A549 (cell line): Measurements from ENCODE around the gene AJUBA. TPM values are rescaled to one million over a fixed set of nuclear protein-coding genes. Genes with fewer than 3 reads are reported as not detected.

Experiments used
- ATAC-seq, 2 experiments: fragments of 200-7000 bp in 1 of 2; fragments of >200 bp in 1 of 2; cut with Nextera tagmentation in 1 of 2; cut with Tn5 transposase in 1 of 2; 3 replicates each; pipeline versions ENCODE4 v1.8.0 to v1.9.1; 2018 to 2020; ENCODE audit warnings: mild to moderate bottlenecking in 1 of 2, moderate library complexity in 1 of 2
- CTCF ChIA-PET: fragments of 300-600 bp; sonication (Branson Sonifier 250); formaldehyde crosslinking; extraction: SDS; loops from one replicate; lab custom pipeline; 2021; ENCODE audit warnings: antibody characterized with exemption, inconsistent platforms; lab: Yijun Ruan, JAX
- POLR2A ChIA-PET: fragments of 350-600 bp; formaldehyde crosslinking; extraction: SDS; loops from one replicate; lab custom pipeline; 2021; ENCODE audit warnings: antibody characterized with exemption, inconsistent platforms; lab: Yijun Ruan, JAX
- DNase-seq, 2 experiments: peaks; one replicate each; pipeline versions ENCODE4 v3.0.0 to v3.0.0-alpha.2; 2011 to 2016; ENCODE audit warnings: low read depth in 1 of 2, low spot score in 1 of 2
- FAIRE-seq: peaks from 2 replicates; lab custom pipeline; 2011; peaks lifted over from hg19 to GRCh38; lab: Jason Lieb, UNC
- H3K27ac ChIP-seq, 2 experiments: fragments of >200 bp; sonication (Bioruptor Twin); formaldehyde crosslinking; 3 replicates each; pipeline ENCODE4 v1.5.1; 2016 to 2017
- H3K4me1 ChIP-seq: fragments of >200 bp; sonication (Bioruptor Twin); formaldehyde crosslinking; 3 replicates; pipeline ENCODE4 v1.6.1; 2016
- H3K4me2 ChIP-seq: fragments of >200 bp; sonication (Bioruptor Twin); formaldehyde crosslinking; 3 replicates; pipeline ENCODE4 v1.6.1; 2016
- H3K4me3 ChIP-seq: fragments of >200 bp; sonication (Bioruptor Twin); formaldehyde crosslinking; 3 replicates; pipeline ENCODE4 v1.5.1; 2016
- H3K9me3 ChIP-seq: fragments of >200 bp; sonication (Bioruptor Twin); formaldehyde crosslinking; 3 replicates; pipeline ENCODE4 v1.6.1; 2016
- BCL3 ChIP-seq: fragments of >200 bp; sonication (Bioruptor Twin); formaldehyde crosslinking; IDR thresholded peaks from 3 replicates; pipeline ENCODE4 v1.6.1; 2016
- BHLHE40 ChIP-seq: IDR thresholded peaks from 2 replicates; pipeline ENCODE4 v1.6.1; 2012; ENCODE audit warnings: low read depth, low read length, inconsistent platforms
- CHD2 ChIP-seq: fragments of 150-350 bp; IDR thresholded peaks from 2 replicates; pipeline ENCODE4 v1.6.1; 2014; ENCODE audit warnings: low read length; ENCODE audit not compliant: partially characterized antibody
- EHF ChIP-seq: fragments of 250-450 bp; sonication (Bioruptor Pico); IDR thresholded peaks from 2 replicates; pipeline ENCODE4 v1.5.0; 2020; ENCODE audit warnings: mild to moderate bottlenecking
- ELK1 ChIP-seq: fragments of 150-350 bp; IDR thresholded peaks from 2 replicates; pipeline ENCODE4 v1.6.1; 2014; ENCODE audit warnings: low read depth, mild to moderate bottlenecking, low read length
- ESRRA ChIP-seq: fragments of 150-350 bp; IDR thresholded peaks from 2 replicates; pipeline ENCODE4 v1.6.1; 2014; ENCODE audit warnings: mild to moderate bottlenecking, low read length, borderline replicate concordance
- FOSL2 ChIP-seq, 2 experiments: fragments of 450-650 bp in 1 of 2; fragments of >200 bp in 1 of 2; sonication (Bioruptor Twin) in 1 of 2; formaldehyde crosslinking; IDR thresholded peaks; 2 replicates each; pipeline versions ENCODE4 v1.5.0 to v1.6.1; 2016 to 2020; ENCODE audit warnings: mild to moderate bottlenecking in 1 of 2, moderate library complexity in 1 of 2
- FOXS1 ChIP-seq: fragments of 250-450 bp; sonication (Bioruptor Pico); IDR thresholded peaks from 2 replicates; pipeline ENCODE4 v1.5.0; 2020; ENCODE audit warnings: mild to moderate bottlenecking, moderate library complexity
- GATA3 ChIP-seq: IDR thresholded peaks from 2 replicates; pipeline ENCODE4 v1.6.1; 2012; ENCODE audit warnings: borderline replicate concordance
- HDAC2 ChIP-seq: fragments of 200-600 bp; sonication (generic); IDR thresholded peaks from 2 replicates; pipeline ENCODE4 v1.6.1; 2016
- KDM1A ChIP-seq: fragments of 200-600 bp; sonication (generic); IDR thresholded peaks from 2 replicates; pipeline ENCODE4 v1.6.1; 2016; ENCODE audit warnings: low read depth, mild to moderate bottlenecking
- KDM5A ChIP-seq: fragments of 200-600 bp; sonication (generic); IDR thresholded peaks from 2 replicates; pipeline ENCODE4 v1.6.1; 2016; ENCODE audit warnings: antibody characterized with exemption, mild to moderate bottlenecking
- NR3C1 ChIP-seq: fragments of >200 bp; sonication (Bioruptor Twin); formaldehyde crosslinking; IDR thresholded peaks from 3 replicates; pipeline ENCODE4 v1.6.1; 2017
- PHF8 ChIP-seq: fragments of 200-600 bp; sonication (generic); IDR thresholded peaks from 2 replicates; pipeline ENCODE4 v1.6.1; 2016; ENCODE audit warnings: low read depth, mild to moderate bottlenecking, antibody characterized with exemption, moderate library complexity, borderline replicate concordance
- RCOR1 ChIP-seq: fragments of 150-350 bp; IDR thresholded peaks from 2 replicates; pipeline ENCODE4 v1.6.1; 2014; ENCODE audit warnings: antibody characterized with exemption, low read length, low read depth
- REST ChIP-seq: fragments of 200-600 bp; sonication (generic); IDR thresholded peaks from 2 replicates; pipeline ENCODE4 v1.6.1; 2016; ENCODE audit warnings: antibody characterized with exemption, mild to moderate bottlenecking, moderate library complexity
- SMC3 ChIP-seq: fragments of >200 bp; sonication (Bioruptor Twin); formaldehyde crosslinking; IDR thresholded peaks from 3 replicates; pipeline ENCODE4 v1.6.1; 2018; ENCODE audit warnings: inconsistent platforms
- SREBF2 ChIP-seq: fragments of 450-650 bp; IDR thresholded peaks from 2 replicates; pipeline ENCODE4 v1.6.1; 2014; ENCODE audit warnings: mild to moderate bottlenecking, moderate library complexity
- TP53 ChIP-seq: fragments of 250-450 bp; sonication (Bioruptor Pico); IDR thresholded peaks from 2 replicates; pipeline ENCODE4 v1.5.0; 2021; ENCODE audit warnings: mild to moderate bottlenecking, moderate library complexity
- ZC3H11A ChIP-seq: fragments of 450-650 bp; IDR thresholded peaks from 2 replicates; pipeline ENCODE4 v1.6.1; 2014; ENCODE audit warnings: antibody characterized with exemption, mild to moderate bottlenecking
- ZFP36 ChIP-seq: fragments of 450-650 bp; IDR thresholded peaks from 2 replicates; pipeline ENCODE4 v1.6.1; 2014; ENCODE audit warnings: borderline replicate concordance; ENCODE audit not compliant: partially characterized antibody
- whole genome bisulfite sequencing: methylation state at CpG from one replicate; pipeline ENCODE4 v1.1.6; 2017; ENCODE audit errors: missing lambda C conversion rate; 5-methylcytosine and 5-hydroxymethylcytosine counted together
- polyA plus RNA-seq, 4 experiments: library from polyadenylated mRNA; depleted of rRNA in 3 of 4; stranded (reverse); fragments of >200 nt; fragmentation: RNase III in 1 of 4; extraction: RNeasy Plus Mini Kit Qiagen cat#74134 plus additional on column Dnase treatment in 1 of 4; gene quantifications; 2 replicates in 3 of 4; 3 replicates in 1 of 4; pipeline ENCODE4 v1.2.3, GENCODE V29; 2011 to 2017

AJUBA gene
- polyA plus RNA-seq, 2 of the 4 experiments (the other 2 are of a cell fraction): 53.4 to 98.0 TPM

DNA sequence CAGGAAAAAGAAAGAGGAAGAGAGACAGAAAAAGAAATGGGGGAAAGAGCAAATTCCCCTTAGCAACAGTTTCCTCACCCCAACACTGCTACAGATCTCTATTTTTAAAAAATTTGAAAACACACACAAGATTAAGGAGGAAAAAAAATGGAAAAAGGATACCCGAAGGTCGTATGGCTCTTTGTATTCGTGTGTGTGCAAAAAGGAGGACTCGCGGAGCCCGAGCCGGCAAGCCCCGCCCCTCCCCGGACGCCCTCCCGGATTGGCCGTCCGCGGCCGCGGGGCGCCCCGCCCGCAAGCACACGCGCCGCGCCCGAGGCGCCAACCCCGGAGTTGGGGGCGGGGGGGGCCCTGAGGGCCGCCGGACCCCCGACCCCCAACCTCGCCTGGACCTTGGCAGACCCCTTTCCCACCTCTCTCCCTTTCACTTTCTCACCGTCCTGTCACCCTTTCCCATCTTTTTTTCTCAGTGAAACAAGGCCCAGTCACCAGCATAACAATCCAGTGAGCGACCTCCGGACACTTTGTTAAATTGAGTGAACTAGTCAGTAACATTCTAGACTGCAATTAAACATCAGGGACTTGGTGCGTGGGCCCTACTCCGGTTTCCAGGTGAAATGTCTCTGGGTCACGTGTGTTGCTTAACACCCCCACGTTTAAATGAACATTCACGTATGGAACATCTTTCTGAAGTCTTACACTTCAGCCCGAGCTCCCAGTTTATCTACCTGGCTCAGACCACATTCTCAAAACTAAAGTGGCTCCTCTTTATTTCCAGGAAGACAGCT is 27.8 kb upstream of the AJUBA start, which contains the start of gene C14orf93 (continued):
- TF ChIP-seq REST (no peak), ZFP36 (no peak), SMC3 (no peak), GATA3 (no peak), BHLHE40 (no peak), FOSL2 (IDR thresholded peaks at IDR 0.05) (no peak), FOSL2 (CRISPR knock-in tag; IDR thresholded peaks at IDR 0.05) (no peak), EHF (CRISPR knock-in tag) (no peak)
- TF ChIP-seq, all 56 proteins: peak for 10

DNA sequence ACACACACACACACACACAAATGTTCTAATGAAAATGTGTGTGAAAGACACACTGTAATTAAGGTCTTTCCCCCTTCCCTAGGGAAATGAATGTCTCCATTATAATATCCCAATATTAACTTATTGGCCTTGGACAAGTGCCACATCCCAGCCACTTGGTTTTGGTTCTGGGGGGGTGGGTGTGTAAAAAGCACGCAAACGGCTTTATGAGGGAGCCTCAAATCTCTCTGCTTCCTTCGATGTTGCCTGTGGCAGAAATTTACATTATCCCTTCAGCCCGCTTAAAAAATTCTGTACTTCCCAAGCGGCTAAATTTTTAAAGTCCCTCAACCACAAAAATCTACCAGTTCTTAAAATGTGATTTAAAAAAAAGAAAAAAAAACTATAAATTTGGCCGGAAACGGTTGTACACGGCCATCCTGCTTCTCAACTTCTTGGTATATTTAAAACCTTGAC is 27.2 kb upstream of the AJUBA start:
- CTCF ChIA-PET: interaction anchor here (1.3 to 4.1 kb wide), 3 partner anchors 12 to 47 kb away, joined by 5 to 73 read pairs (median 64); partner anchors contain the start of gene CDH24
- Histone ChIP-seq H3K4me3 (peak overlapping the region; percentile 58), H3K9me3 (no peaks in the 10 kb centered on the region)
- DNase-seq: no peak
- no peak for FAIRE-seq
- ATAC-seq: no peak
- 26% methylated on average over 8 of the region's 8 CpGs for whole genome bisulfite sequencing
- TF ChIP-seq ZC3H11A (no peak), PHF8 (no peak; the same call in 1 of the 2 replicates), BHLHE40 (no peak), KDM1A (no peak; the same call in 1 of the 2 replicates), TP53 (no peak), SREBF2 (no peak), ZFP36 (no peak), ESRRA (no peak), BCL3 (no peak), RCOR1 (no peak), GATA3 (no peak), FOXS1 (CRISPR knock-in tag) (no peak), KDM5A (no peak), CHD2 (no peak), ELK1 (no peak), REST (no peak), FOSL2 (IDR thresholded peaks at IDR 0.05) (no peak), FOSL2 (CRISPR knock-in tag; IDR thresholded peaks at IDR 0.05) (no peak), HDAC2 (no peak), NR3C1 (no peak), SMC3 (no peak)
- TF ChIP-seq, all 56 proteins: peak for 0
- POLR2A ChIA-PET: no interaction called here
- peak overlapping the region; percentile 88 to 93 for H3K27ac ChIP-seq
- peak overlapping the region; percentile 91 for H3K4me2 ChIP-seq
- peaks cover 27% of the 10 kb centered on the region for H3K4me1 ChIP-seq
